ENCODE results near the gene FCRLB. TPM values are rescaled to one million over a fixed set of nuclear protein-coding genes. Genes with fewer than 3 reads are reported as not detected.

The FCRLB gene
- total RNA-seq, 1 donor from 2014 or later: 0.82 TPM

DNA sequence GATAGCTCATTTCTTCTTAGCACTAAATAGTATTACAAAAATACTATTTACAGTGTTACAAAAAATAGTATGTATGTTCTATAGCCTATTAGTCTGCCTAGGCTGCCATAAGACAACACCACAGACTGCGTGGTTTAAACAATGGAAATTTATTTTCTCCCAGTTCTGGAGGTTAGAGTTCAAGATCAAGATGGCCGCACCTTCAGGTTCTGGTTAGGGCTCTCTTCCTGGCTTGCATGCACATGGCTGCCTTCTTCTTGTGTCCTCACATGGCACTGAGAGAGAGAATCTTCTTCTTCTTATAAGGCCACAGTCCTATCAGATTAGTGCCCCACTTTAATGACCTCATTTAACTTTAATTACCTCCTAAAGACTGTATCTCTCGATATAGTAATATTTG lies 48.9 kb downstream of the FCRLB start:
- H3K27me3 Mint-ChIP-seq: no peaks in the 10 kb centered on the region
- H3K4me3 Mint-ChIP-seq: no peak overlapping the region

DNA sequence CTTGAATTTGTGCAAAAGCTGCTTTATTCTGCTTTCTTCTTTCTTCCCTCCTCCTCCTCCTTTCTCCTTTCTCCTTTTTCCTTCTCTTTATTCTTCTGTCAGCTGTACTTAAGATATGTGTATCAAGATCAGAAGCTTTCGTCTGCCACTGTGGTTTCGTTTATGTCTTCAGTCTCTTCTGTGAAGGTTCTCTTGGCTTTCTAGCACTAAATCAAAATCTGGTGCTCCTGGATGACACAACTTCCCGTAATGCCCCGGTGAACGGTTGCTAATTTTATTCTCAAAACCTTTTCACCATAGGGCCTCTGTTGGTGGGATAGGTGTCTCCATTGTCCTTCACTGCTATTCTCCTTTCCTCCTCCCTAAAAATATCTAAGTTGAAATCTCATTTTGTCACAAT lies 49.8 kb downstream of the FCRLB start:
- no peaks in the 10 kb centered on the region for H3K9me3 Mint-ChIP-seq
- H3K36me3 Mint-ChIP-seq: no peaks in the 10 kb centered on the region
- DNase-seq (ENCODE audit: extremely low spot score, unreplicated experiment): no peak
- TF ChIP-seq, protein P1, sequence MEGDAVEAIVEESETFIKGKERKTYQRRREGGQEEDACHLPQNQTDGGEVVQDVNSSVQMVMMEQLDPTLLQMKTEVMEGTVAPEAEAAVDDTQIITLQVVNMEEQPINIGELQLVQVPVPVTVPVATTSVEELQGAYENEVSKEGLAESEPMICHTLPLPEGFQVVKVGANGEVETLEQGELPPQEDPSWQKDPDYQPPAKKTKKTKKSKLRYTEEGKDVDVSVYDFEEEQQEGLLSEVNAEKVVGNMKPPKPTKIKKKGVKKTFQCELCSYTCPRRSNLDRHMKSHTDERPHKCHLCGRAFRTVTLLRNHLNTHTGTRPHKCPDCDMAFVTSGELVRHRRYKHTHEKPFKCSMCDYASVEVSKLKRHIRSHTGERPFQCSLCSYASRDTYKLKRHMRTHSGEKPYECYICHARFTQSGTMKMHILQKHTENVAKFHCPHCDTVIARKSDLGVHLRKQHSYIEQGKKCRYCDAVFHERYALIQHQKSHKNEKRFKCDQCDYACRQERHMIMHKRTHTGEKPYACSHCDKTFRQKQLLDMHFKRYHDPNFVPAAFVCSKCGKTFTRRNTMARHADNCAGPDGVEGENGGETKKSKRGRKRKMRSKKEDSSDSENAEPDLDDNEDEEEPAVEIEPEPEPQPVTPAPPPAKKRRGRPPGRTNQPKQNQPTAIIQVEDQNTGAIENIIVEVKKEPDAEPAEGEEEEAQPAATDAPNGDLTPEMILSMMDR (conservative IDR thresholded peaks at IDR 0.05): no peak
- peaks cover 4% of the 10 kb centered on the region for H3K4me1 Mint-ChIP-seq (ENCODE audit: unreplicated experiment)
- no peaks in the 10 kb centered on the region for H3K27me3 Mint-ChIP-seq
- H3K4me3 Mint-ChIP-seq: no peak overlapping the region
- H3K27ac Mint-ChIP-seq: no peak overlapping the region

More for the DNA sequence above, 48.9 kb downstream of the FCRLB start:
- no peak overlapping the region for H3K27ac Mint-ChIP-seq
- H3K4me1 Mint-ChIP-seq (ENCODE audit: unreplicated experiment): peaks cover 4% of the 10 kb centered on the region
- no peaks in the 10 kb centered on the region for H3K9me3 Mint-ChIP-seq
- DNase-seq (ENCODE audit: extremely low spot score, unreplicated experiment): no peak
- no peaks in the 10 kb centered on the region for H3K36me3 Mint-ChIP-seq
- TF ChIP-seq, protein P1 (conservative IDR thresholded peaks at IDR 0.05): no peak

GRCh38 chr1:161771973-161772372 lies 50.6 kb downstream of the FCRLB start:
- H3K27me3 Mint-ChIP-seq: no peaks in the 10 kb centered on the region
- H3K4me1 Mint-ChIP-seq (ENCODE audit: unreplicated experiment): peaks cover 4% of the 10 kb centered on the region
- no peaks in the 10 kb centered on the region for H3K9me3 Mint-ChIP-seq
- TF ChIP-seq, protein P1 (conservative IDR thresholded peaks at IDR 0.05): no peak
- no peaks in the 10 kb centered on the region for H3K36me3 Mint-ChIP-seq
- DNase-seq (ENCODE audit: extremely low spot score, unreplicated experiment): no peak
- H3K27ac Mint-ChIP-seq: no peak overlapping the region
- no peak overlapping the region for H3K4me3 Mint-ChIP-seq

DNA sequence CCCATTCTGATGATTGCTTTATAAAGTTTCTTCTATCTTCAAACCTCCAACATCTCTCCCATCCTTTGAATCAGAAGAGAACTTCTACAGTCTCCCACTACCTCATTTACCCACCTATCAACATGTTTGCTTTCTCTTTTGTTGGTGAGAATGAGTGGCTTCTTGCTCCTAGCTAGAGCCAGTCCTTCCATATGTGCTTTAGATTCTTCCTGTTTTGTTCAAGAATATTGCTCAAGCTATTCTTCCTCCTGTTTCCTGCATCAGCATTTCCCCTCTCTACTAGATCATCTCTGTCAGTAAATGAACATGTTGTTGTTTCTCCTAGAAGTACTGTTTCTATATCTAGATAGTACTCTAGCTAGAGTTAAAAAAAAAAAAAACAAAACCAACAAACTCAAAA lies 51.1 kb downstream of the FCRLB start:
- no peaks in the 10 kb centered on the region for H3K9me3 Mint-ChIP-seq
- no peaks in the 10 kb centered on the region for H3K27me3 Mint-ChIP-seq
- no peak overlapping the region for H3K4me3 Mint-ChIP-seq
- peaks cover 4% of the 10 kb centered on the region for H3K4me1 Mint-ChIP-seq (ENCODE audit: unreplicated experiment)
- TF ChIP-seq, protein P1 (conservative IDR thresholded peaks at IDR 0.05): no peak
- DNase-seq (ENCODE audit: extremely low spot score, unreplicated experiment): no peak
- no peaks in the 10 kb centered on the region for H3K36me3 Mint-ChIP-seq
- H3K27ac Mint-ChIP-seq: no peak overlapping the region

GRCh38 chr1:161773791-161774190 lies 52.4 kb downstream of the FCRLB start:
- no peaks in the 10 kb centered on the region for H3K36me3 Mint-ChIP-seq
- TF ChIP-seq, protein P1 (conservative IDR thresholded peaks at IDR 0.05): no peak
- H3K27me3 Mint-ChIP-seq: no peaks in the 10 kb centered on the region
- DNase-seq (ENCODE audit: extremely low spot score, unreplicated experiment): no peak
- H3K27ac Mint-ChIP-seq: no peak overlapping the region
- no peaks in the 10 kb centered on the region for H3K4me1 Mint-ChIP-seq (ENCODE audit: unreplicated experiment)
- H3K4me3 Mint-ChIP-seq: no peak overlapping the region
- no peaks in the 10 kb centered on the region for H3K9me3 Mint-ChIP-seq

- H3K27me3 Mint-ChIP-seq: no peaks in the 10 kb centered on the region
- no peaks in the 10 kb centered on the region for H3K36me3 Mint-ChIP-seq
- no peak for DNase-seq (ENCODE audit: extremely low spot score, unreplicated experiment)
- H3K9me3 Mint-ChIP-seq: no peaks in the 10 kb centered on the region
- no peaks in the 10 kb centered on the region for H3K4me1 Mint-ChIP-seq (ENCODE audit: unreplicated experiment)
- TF ChIP-seq, protein P1 (conservative IDR thresholded peaks at IDR 0.05): no peak
- no peak overlapping the region for H3K4me3 Mint-ChIP-seq
- no peak overlapping the region for H3K27ac Mint-ChIP-seq
These were observed 55.9 kb downstream of the FCRLB start for GRCh38 chr1:161777261-161777660.

Measured in type B pancreatic cell (in vitro differentiated cells).